Esophagus muscularis mucosa (tissue), 4 donors: ENCODE data around the gene WT1. TPM values are rescaled to one million over a fixed set of nuclear protein-coding genes. Genes with fewer than 3 reads are reported as not detected.

Experiments used
- DNase-seq: peaks from one replicate; pipeline ENCODE4 v3.0.0-alpha.2; 2017; ENCODE audit errors: extremely low spot score
- H3K27ac ChIP-seq, 4 donors: fragments of 200-600 bp; sonication (generic); replicated peaks in 1 of 4; 1 replicate in 3 of 4; 2 replicates in 1 of 4; pipeline ENCODE4 v1.5.1; 2016 to 2019; ENCODE audit warnings: mild to moderate bottlenecking in 1 of 4
- H3K27me3 ChIP-seq, 4 donors: fragments of 200-600 bp; sonication (generic); one replicate each; pipeline versions ENCODE4 v1.5.1 to v1.6.0; 2016 to 2019
- H3K36me3 ChIP-seq, 4 donors: fragments of 200-600 bp; sonication (generic); one replicate each; pipeline ENCODE4 v1.5.1; 2016 to 2019
- H3K4me1 ChIP-seq, 4 donors: fragments of 200-600 bp; sonication (generic); one replicate each; pipeline ENCODE4 v1.5.1; 2016 to 2019
- H3K4me3 ChIP-seq, 4 donors: fragments of 200-600 bp; sonication (generic); 1 replicate in 2 of 4; 2 replicates in 2 of 4; pipeline ENCODE4 v1.5.1; 2016 to 2019; ENCODE audit warnings: mild to moderate bottlenecking in 4 of 4, moderate library complexity in 1 of 4
- H3K9me3 ChIP-seq, 4 donors: fragments of 200-600 bp; sonication (generic); 1 replicate in 3 of 4; 2 replicates in 1 of 4; pipeline ENCODE4 v1.5.1; 2016 to 2019
- CTCF ChIP-seq, 3 experiments: fragments of 200-600 bp in 2 of 3; fragments of 450-650 bp in 1 of 3; sonication (generic) in 2 of 3; IDR thresholded peaks; one replicate each; pipeline ENCODE4 v1.5.1; 2017 to 2019; ENCODE audit warnings: antibody characterized with exemption in 3 of 3, mild to moderate bottlenecking in 2 of 3, moderate library complexity in 1 of 3
- EP300 ChIP-seq: sonication (generic); formaldehyde crosslinking; IDR thresholded peaks from one replicate; pipeline ENCODE4 v1.6.1; 2017; ENCODE audit warnings: antibody characterized with exemption
- POLR2A ChIP-seq: fragments of 450-650 bp; IDR thresholded peaks from one replicate; pipeline ENCODE4 v1.6.1; 2017; ENCODE audit warnings: antibody characterized with exemption, moderate library complexity, mild to moderate bottlenecking, low read depth
- POLR2AphosphoS5 ChIP-seq, 2 donors: sonication (generic); formaldehyde crosslinking; IDR thresholded peaks; one replicate each; pipeline ENCODE4 v1.6.1; 2017; ENCODE audit warnings: antibody characterized with exemption in 2 of 2
- WGBS: methylation state at CpG from one replicate; pipeline ENCODE4 v1.1.5; 2018; 5-methylcytosine and 5-hydroxymethylcytosine counted together
- intact Hi-C: fragments of 100-400 bp; cut with DNase I; formaldehyde crosslinking; loops from one replicate; pipeline ENCODE4 v1.15.1; 2023
- total RNA-seq, 4 donors: library from RNA; depleted of rRNA; stranded (reverse); fragments of >200 nt; gene quantifications; one replicate each; pipeline versions ENCODE4 v1.1.0 to v1.2.1, GENCODE V29; 2016

WT1 gene
- total RNA-seq, 4 donors from 2014 or later, result 0.42 to 3.5 (median 3.1) TPM; not detected in 1

DNA sequence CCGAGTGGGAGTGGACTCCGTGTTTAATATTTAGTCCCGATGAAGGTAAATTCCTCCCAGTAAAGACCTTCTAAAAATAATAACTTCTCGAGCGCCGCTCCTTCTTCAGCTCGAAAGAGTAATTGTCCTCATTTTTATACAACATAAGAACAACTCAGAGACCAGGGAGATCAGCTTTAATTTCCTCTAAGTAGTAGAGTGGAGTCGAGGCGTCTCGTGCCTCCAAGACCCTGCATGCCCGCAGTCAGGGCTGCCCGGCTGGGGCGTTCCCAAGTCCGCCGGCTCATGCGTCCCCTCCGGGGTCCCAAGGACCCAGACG, 7.8 kb downstream of the WT1 start:
- no peak for DNase-seq
- WGBS, result 17% methylated on average over 17 of the region's 18 CpGs
- Histone ChIP-seq H3K36me3 (no peaks in the 10 kb centered on the region), H3K27ac (no peak overlapping the region), H3K4me3 (no peak overlapping the region), H3K9me3 (no peaks in the 10 kb centered on the region), H3K4me1 (peaks cover 11 to 18% (median 14%) of the 10 kb centered on the region in 4 donors), H3K27me3 (peaks cover 0 to 98% (median 41%) of the 10 kb centered on the region in 4 donors)
- intact Hi-C loops, result no loop called here
- TF ChIP-seq EP300 (no peak), POLR2A (no peak), POLR2AphosphoS5 (IDR thresholded peaks at IDR 0.05) (no peak), CTCF (IDR thresholded peaks at IDR 0.05) (no peak)

GRCh38 chr11:32426819-32427615, 8.3 kb downstream of the WT1 start:
- no peak for DNase-seq
- peaks cover 0 to 98% (median 38%) of the 10 kb centered on the region in 4 donors for H3K27me3 ChIP-seq
- H3K4me1 ChIP-seq, result peaks cover 11 to 20% (median 14%) of the 10 kb centered on the region in 4 donors
- H3K27ac ChIP-seq, result no peak overlapping the region
- WGBS, result 7% methylated on average over 34 of the region's 59 CpGs
- TF ChIP-seq POLR2A (no peak), POLR2AphosphoS5 (IDR thresholded peaks at IDR 0.05) (no peak), EP300 (no peak), CTCF (IDR thresholded peaks at IDR 0.05) (no peak)
- peak overlapping the region in 2 of 4 donors; percentile 10 to 15 for H3K4me3 ChIP-seq
- no peaks in the 10 kb centered on the region for H3K9me3 ChIP-seq
- intact Hi-C loops, result no loop called here
- no peaks in the 10 kb centered on the region for H3K36me3 ChIP-seq

DNA sequence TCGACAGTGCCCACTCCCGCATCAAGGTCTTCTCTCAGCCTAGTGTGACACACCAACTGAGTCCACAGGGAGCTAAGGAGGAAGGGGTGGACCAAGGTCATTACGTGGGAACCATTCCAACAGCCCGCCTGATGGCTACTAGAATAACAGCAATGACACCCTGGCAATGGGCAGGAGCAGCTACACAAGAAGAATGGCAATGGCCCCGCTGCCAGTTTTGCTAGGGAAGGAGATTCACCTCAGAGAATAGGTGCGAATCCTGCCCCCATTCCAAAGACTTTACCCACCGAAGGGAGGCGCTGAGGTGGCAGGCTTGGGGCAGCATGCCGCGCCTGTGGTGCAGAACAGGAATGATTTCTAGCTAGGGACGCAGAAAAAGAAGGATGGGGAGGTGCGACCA, 9.1 kb downstream of the WT1 start:
- TF ChIP-seq POLR2A (no peak), EP300 (no peak), CTCF (IDR thresholded peaks at IDR 0.05) (no peak), POLR2AphosphoS5 (IDR thresholded peaks at IDR 0.05) (no peak)
- Histone ChIP-seq H3K9me3 (no peaks in the 10 kb centered on the region), H3K27me3 (peaks cover 0 to 96% (median 34%) of the 10 kb centered on the region in 4 donors), H3K4me3 (no peak overlapping the region), H3K27ac (no peak overlapping the region), H3K36me3 (no peaks in the 10 kb centered on the region), H3K4me1 (peaks cover 11 to 22% (median 14%) of the 10 kb centered on the region in 4 donors)
- no peak for DNase-seq
- 25% methylated on average over 12 of the region's 12 CpGs for WGBS
- intact Hi-C loops, result no loop called here

- WGBS, result 42% methylated on average over 5 of the region's 5 CpGs
- intact Hi-C loops, result no loop called here
- no peaks in the 10 kb centered on the region for H3K36me3 ChIP-seq
- TF ChIP-seq POLR2AphosphoS5 (IDR thresholded peaks at IDR 0.05) (no peak), POLR2A (no peak), CTCF (IDR thresholded peaks at IDR 0.05) (no peak), EP300 (no peak)
- no peak overlapping the region for H3K27ac ChIP-seq
- peaks cover 0 to 96% (median 31%) of the 10 kb centered on the region in 4 donors for H3K27me3 ChIP-seq
- H3K4me1 ChIP-seq, result peaks cover 11 to 22% (median 14%) of the 10 kb centered on the region in 4 donors
- DNase-seq, result no peak
- H3K4me3 ChIP-seq, result no peak overlapping the region
- H3K9me3 ChIP-seq, result no peaks in the 10 kb centered on the region
These were observed 9.6 kb downstream of the WT1 start for GRCh38 chr11:32425761-32426160.
